Activated T-helper 9 cell treated with anti-CD3 and anti-CD28 coated beads, Interleukin-2, amount 50 U/mL, for 16 hours (primary cell): ENCODE measurements around the gene PPME1.

ENCODE experiments used
- DNase-seq: peaks from one replicate; pipeline ENCODE4 v3.0.0-alpha.2; 2020; ENCODE audit warnings: low read depth

PPME1 gene

GRCh38 chr11:74159642-74160041 lies 11.4 kb upstream of the PPME1 start:
- no peak for DNase-seq

GRCh38 chr11:74162681-74163467 lies 8.2 kb upstream of the PPME1 start:
- no peak for DNase-seq

GRCh38 chr11:74168838-74169237 lies 2.3 kb upstream of the PPME1 start:
- DNase-seq, result no peak

GRCh38 chr11:74169738-74170458 lies 1.2 kb upstream of the PPME1 start:
- no peak for DNase-seq

GRCh38 chr11:74171630-74171968 lies 510 bp downstream of the PPME1 start:
- no peak for DNase-seq

GRCh38 chr11:74171997-74172396 lies 908 bp downstream of the PPME1 start:
- no peak for DNase-seq

GRCh38 chr11:74175920-74176319 lies 4.8 kb downstream of the PPME1 start:
- DNase-seq, result no peak

- no peak for DNase-seq
Observed at GRCh38 chr11:74179234-74180052, 8.4 kb downstream of the PPME1 start.

- no peak for DNase-seq
Observed at GRCh38 chr11:74182635-74183034, 11.5 kb downstream of the PPME1 start.

GRCh38 chr11:74185285-74185684 lies 14.2 kb downstream of the PPME1 start:
- no peak for DNase-seq

- no peak for DNase-seq
Observed at GRCh38 chr11:74185695-74186094, 14.6 kb downstream of the PPME1 start.

GRCh38 chr11:74195828-74196227 lies 24.7 kb downstream of the PPME1 start:
- DNase-seq, result no peak

- DNase-seq, result no peak
Observed at GRCh38 chr11:74196781-74197486, 25.8 kb downstream of the PPME1 start.

- no peak for DNase-seq
Observed at GRCh38 chr11:74203966-74204365, 32.9 kb downstream of the PPME1 start.

GRCh38 chr11:74204701-74205100 lies 33.6 kb downstream of the PPME1 start:
- DNase-seq, result no peak

GRCh38 chr11:74205181-74205580 lies 34.1 kb downstream of the PPME1 start:
- no peak for DNase-seq

GRCh38 chr11:74206746-74207145 lies 35.7 kb downstream of the PPME1 start:
- DNase-seq, result no peak

GRCh38 chr11:74208507-74208906 lies 37.4 kb downstream of the PPME1 start:
- no peak for DNase-seq

GRCh38 chr11:74212533-74212932 lies 41.4 kb downstream of the PPME1 start:
- no peak for DNase-seq

GRCh38 chr11:74220376-74220775 lies 49.3 kb downstream of the PPME1 start:
- DNase-seq, result no peak

- no peak for DNase-seq
Observed at GRCh38 chr11:74221816-74222215, 50.7 kb downstream of the PPME1 start.

GRCh38 chr11:74225565-74225964 lies 54.5 kb downstream of the PPME1 start:
- DNase-seq, result no peak
